ENCODE measurements around the gene JAGN1.
"Not testable (repeated sequence)": the region's sequence is repeated elsewhere in the genome, so short reads cannot be mapped to it uniquely, and the experiment has no call there.

The JAGN1 gene

GRCh38 chr3:9938966-9939365, 48.6 kb downstream of the JAGN1 start:
- TF ChIP-seq CTCF (IDR thresholded peaks at IDR 0.05; ENCODE audit: insufficient read depth, low read depth, low read length, missing control alignments) = no peak
- no peak overlapping the region for H3K4me3 ChIP-seq (ENCODE audit: low read length)
- DNase-seq (ENCODE audit: low read depth) = no peak

- not testable (repeated sequence) for H3K4me3 ChIP-seq (ENCODE audit: low read length); DNase-seq (ENCODE audit: low read depth)
Measured at GRCh38 chr3:9939906-9940305, 49.5 kb downstream of the JAGN1 start.

GRCh38 chr3:9940746-9941145, 50.3 kb downstream of the JAGN1 start:
- no peak for TF ChIP-seq CTCF (IDR thresholded peaks at IDR 0.05; ENCODE audit: insufficient read depth, low read depth, low read length, missing control alignments)
- DNase-seq (ENCODE audit: low read depth) = no peak
- H3K4me3 ChIP-seq (ENCODE audit: low read length) = no peak overlapping the region

GRCh38 chr3:9942164-9942563, 51.8 kb downstream of the JAGN1 start:
- no peak overlapping the region for H3K4me3 ChIP-seq (ENCODE audit: low read length)
- TF ChIP-seq CTCF (IDR thresholded peaks at IDR 0.05; ENCODE audit: insufficient read depth, low read depth, low read length, missing control alignments) = no peak
- DNase-seq (ENCODE audit: low read depth) = no peak

GRCh38 chr3:9942934-9943690, 52.7 kb downstream of the JAGN1 start:
- no peak for TF ChIP-seq CTCF (IDR thresholded peaks at IDR 0.05; ENCODE audit: insufficient read depth, low read depth, low read length, missing control alignments)
- H3K4me3 ChIP-seq (ENCODE audit: low read length) = no peak overlapping the region
- DNase-seq (ENCODE audit: low read depth) = no peak

All from epithelial cell of esophagus (primary cell).